A549 (cell line): ENCODE data around the gene ACACA. TPM values are rescaled to one million over a fixed set of nuclear protein-coding genes. Genes with fewer than 3 reads are reported as not detected.

ENCODE experiments used
- ATAC-seq, 2 experiments: fragments of 200-7000 bp in 1 of 2; fragments of >200 bp in 1 of 2; cut with Nextera tagmentation in 1 of 2; cut with Tn5 transposase in 1 of 2; 3 replicates each; pipeline versions ENCODE4 v1.8.0 to v1.9.1; 2018 to 2020; ENCODE audit warnings: mild to moderate bottlenecking in 1 of 2, moderate library complexity in 1 of 2
- CTCF ChIA-PET: fragments of 300-600 bp; sonication (Branson Sonifier 250); formaldehyde crosslinking; extraction: SDS; loops from one replicate; lab custom pipeline; 2021; ENCODE audit warnings: antibody characterized with exemption, inconsistent platforms; lab: Yijun Ruan, JAX
- POLR2A ChIA-PET: fragments of 350-600 bp; formaldehyde crosslinking; extraction: SDS; loops from one replicate; lab custom pipeline; 2021; ENCODE audit warnings: antibody characterized with exemption, inconsistent platforms; lab: Yijun Ruan, JAX
- DNase-seq, 2 experiments: peaks; one replicate each; pipeline versions ENCODE4 v3.0.0 to v3.0.0-alpha.2; 2011 to 2016; ENCODE audit warnings: low read depth in 1 of 2, low spot score in 1 of 2
- FAIRE-seq: peaks from 2 replicates; lab custom pipeline; 2011; peaks lifted over from hg19 to GRCh38; lab: Jason Lieb, UNC
- H3K27ac ChIP-seq, 2 experiments: fragments of >200 bp; sonication (Bioruptor Twin); formaldehyde crosslinking; 3 replicates each; pipeline ENCODE4 v1.5.1; 2016 to 2017
- H3K4me1 ChIP-seq: fragments of >200 bp; sonication (Bioruptor Twin); formaldehyde crosslinking; 3 replicates; pipeline ENCODE4 v1.6.1; 2016
- H3K4me2 ChIP-seq: fragments of >200 bp; sonication (Bioruptor Twin); formaldehyde crosslinking; 3 replicates; pipeline ENCODE4 v1.6.1; 2016
- H3K4me3 ChIP-seq: fragments of >200 bp; sonication (Bioruptor Twin); formaldehyde crosslinking; 3 replicates; pipeline ENCODE4 v1.5.1; 2016
- H3K9me3 ChIP-seq: fragments of >200 bp; sonication (Bioruptor Twin); formaldehyde crosslinking; 3 replicates; pipeline ENCODE4 v1.6.1; 2016
- BHLHE40 ChIP-seq: IDR thresholded peaks from 2 replicates; pipeline ENCODE4 v1.6.1; 2012; ENCODE audit warnings: low read depth, low read length, inconsistent platforms
- CBX8 ChIP-seq: fragments of 200-600 bp; sonication (generic); IDR thresholded peaks from 2 replicates; pipeline ENCODE4 v1.6.1; 2016
- CHD4 ChIP-seq: fragments of 200-600 bp; sonication (generic); IDR thresholded peaks from 2 replicates; pipeline ENCODE4 v1.6.1; 2016; ENCODE audit warnings: antibody characterized with exemption, mild to moderate bottlenecking, borderline replicate concordance
- EHF ChIP-seq: fragments of 250-450 bp; sonication (Bioruptor Pico); IDR thresholded peaks from 2 replicates; pipeline ENCODE4 v1.5.0; 2020; ENCODE audit warnings: mild to moderate bottlenecking
- EHMT2 ChIP-seq: fragments of 200-600 bp; sonication (generic); IDR thresholded peaks from 2 replicates; pipeline ENCODE4 v1.6.1; 2016; ENCODE audit warnings: antibody characterized with exemption, low read depth, mild to moderate bottlenecking, moderate library complexity
- ELK1 ChIP-seq: fragments of 150-350 bp; IDR thresholded peaks from 2 replicates; pipeline ENCODE4 v1.6.1; 2014; ENCODE audit warnings: low read depth, mild to moderate bottlenecking, low read length
- FOSB ChIP-seq: fragments of 250-450 bp; sonication (Bioruptor Pico); IDR thresholded peaks from 2 replicates; pipeline ENCODE4 v1.5.0; 2020; ENCODE audit warnings: mild to moderate bottlenecking, moderate library complexity
- FOSL2 ChIP-seq, 2 experiments: fragments of 450-650 bp in 1 of 2; fragments of >200 bp in 1 of 2; sonication (Bioruptor Twin) in 1 of 2; formaldehyde crosslinking; IDR thresholded peaks; 2 replicates each; pipeline versions ENCODE4 v1.5.0 to v1.6.1; 2016 to 2020; ENCODE audit warnings: mild to moderate bottlenecking in 1 of 2, moderate library complexity in 1 of 2
- GATA3 ChIP-seq: IDR thresholded peaks from 2 replicates; pipeline ENCODE4 v1.6.1; 2012; ENCODE audit warnings: borderline replicate concordance
- HDAC2 ChIP-seq: fragments of 200-600 bp; sonication (generic); IDR thresholded peaks from 2 replicates; pipeline ENCODE4 v1.6.1; 2016
- HEYL ChIP-seq: fragments of 250-450 bp; sonication (Bioruptor Pico); IDR thresholded peaks from 2 replicates; pipeline ENCODE4 v1.8.0; 2021; ENCODE audit warnings: mild to moderate bottlenecking, moderate library complexity
- HOXB13 ChIP-seq: fragments of 250-450 bp; sonication (Bioruptor Pico); IDR thresholded peaks from 2 replicates; pipeline ENCODE4 v1.5.0; 2020; ENCODE audit warnings: low read depth, mild to moderate bottlenecking, moderate library complexity
- HOXB5 ChIP-seq: fragments of 250-450 bp; sonication (Bioruptor Pico); IDR thresholded peaks from 2 replicates; pipeline ENCODE4 v1.5.0; 2020; ENCODE audit warnings: mild to moderate bottlenecking, moderate library complexity
- JUN ChIP-seq, 2 experiments: fragments of >200 bp; sonication (Bioruptor Twin); formaldehyde crosslinking; IDR thresholded peaks; 2 replicates in 1 of 2; 3 replicates in 1 of 2; pipeline ENCODE4 v1.6.1; 2016 to 2017
- JUNB ChIP-seq: fragments of >200 bp; sonication (Bioruptor Twin); formaldehyde crosslinking; IDR thresholded peaks from 2 replicates; pipeline ENCODE4 v1.6.1; 2016
- KDM5A ChIP-seq: fragments of 200-600 bp; sonication (generic); IDR thresholded peaks from 2 replicates; pipeline ENCODE4 v1.6.1; 2016; ENCODE audit warnings: antibody characterized with exemption, mild to moderate bottlenecking
- MAX ChIP-seq: IDR thresholded peaks from 2 replicates; pipeline ENCODE4 v1.6.1; 2012
- MAZ ChIP-seq: fragments of 150-350 bp; IDR thresholded peaks from 2 replicates; pipeline ENCODE4 v1.6.1; 2014; ENCODE audit warnings: antibody characterized with exemption, low read depth, low read length, borderline replicate concordance
- NPAS2 ChIP-seq: fragments of 250-450 bp; sonication (Bioruptor Pico); IDR thresholded peaks from 2 replicates; pipeline ENCODE4 v1.8.0; 2022; ENCODE audit warnings: mild to moderate bottlenecking, moderate library complexity, borderline replicate concordance
- NR3C1 ChIP-seq: fragments of >200 bp; sonication (Bioruptor Twin); formaldehyde crosslinking; IDR thresholded peaks from 3 replicates; pipeline ENCODE4 v1.6.1; 2017
- PHF8 ChIP-seq: fragments of 200-600 bp; sonication (generic); IDR thresholded peaks from 2 replicates; pipeline ENCODE4 v1.6.1; 2016; ENCODE audit warnings: low read depth, mild to moderate bottlenecking, antibody characterized with exemption, moderate library complexity, borderline replicate concordance
- POLR2AphosphoS2 ChIP-seq: conservative IDR thresholded peaks from 2 replicates; pipeline ENCODE4 v1.6.1; 2012; ENCODE audit warnings: low read length, improper control_type of control experiment, inconsistent platforms
- RFX5 ChIP-seq: fragments of 450-650 bp; IDR thresholded peaks from 2 replicates; pipeline ENCODE4 v1.7.1; 2014; ENCODE audit warnings: antibody characterized with exemption, mild to moderate bottlenecking, moderate library complexity
- RNF2 ChIP-seq: fragments of 200-600 bp; sonication (generic); IDR thresholded peaks from 2 replicates; pipeline ENCODE4 v1.6.1; 2016; ENCODE audit warnings: low read depth, mild to moderate bottlenecking, antibody characterized with exemption, moderate library complexity, borderline replicate concordance
- SMC3 ChIP-seq: fragments of >200 bp; sonication (Bioruptor Twin); formaldehyde crosslinking; IDR thresholded peaks from 3 replicates; pipeline ENCODE4 v1.6.1; 2018; ENCODE audit warnings: inconsistent platforms
- SREBF2 ChIP-seq: fragments of 450-650 bp; IDR thresholded peaks from 2 replicates; pipeline ENCODE4 v1.6.1; 2014; ENCODE audit warnings: mild to moderate bottlenecking, moderate library complexity
- TFCP2L1 ChIP-seq: fragments of 250-450 bp; sonication (Bioruptor Pico); IDR thresholded peaks from 2 replicates; pipeline ENCODE4 v1.5.0; 2021; ENCODE audit warnings: mild to moderate bottlenecking
- ZNF302 ChIP-seq: fragments of 250-450 bp; sonication (Bioruptor Pico); IDR thresholded peaks from 2 replicates; pipeline ENCODE4 v1.9.0; 2021; ENCODE audit warnings: inconsistent platforms, mild to moderate bottlenecking, moderate library complexity
- whole genome bisulfite sequencing: methylation state at CpG from one replicate; pipeline ENCODE4 v1.1.6; 2017; ENCODE audit errors: missing lambda C conversion rate; 5-methylcytosine and 5-hydroxymethylcytosine counted together
- polyA plus RNA-seq, 4 experiments: library from polyadenylated mRNA; depleted of rRNA in 3 of 4; stranded (reverse); fragments of >200 nt; fragmentation: RNase III in 1 of 4; extraction: RNeasy Plus Mini Kit Qiagen cat#74134 plus additional on column Dnase treatment in 1 of 4; gene quantifications; 2 replicates in 3 of 4; 3 replicates in 1 of 4; pipeline ENCODE4 v1.2.3, GENCODE V29; 2011 to 2017

The ACACA gene
- polyA plus RNA-seq, 2 of the 4 experiments (the other 2 are of a cell fraction): 51.8 to 112 TPM

GRCh38 chr17:37247825-37248224 lies 158.8 kb downstream of the ACACA start:
- H3K4me1 ChIP-seq: no peaks in the 10 kb centered on the region
- no peak for TF ChIP-seq JUN (IDR thresholded peaks at IDR 0.05)
- TF ChIP-seq MAZ: no peak
- no peak for TF ChIP-seq HDAC2
- TF ChIP-seq NPAS2 (CRISPR knock-in tag): no peak
- no peak for TF ChIP-seq EHF (CRISPR knock-in tag)
- no peak for TF ChIP-seq ELK1
- no peak for TF ChIP-seq TFCP2L1
- no peak for TF ChIP-seq RFX5
- TF ChIP-seq HOXB13 (CRISPR knock-in tag): no peak
- TF ChIP-seq RNF2: no peak
- no peak for TF ChIP-seq KDM5A
- no peak for TF ChIP-seq MAX
- no peak overlapping the region for H3K4me2 ChIP-seq
- FAIRE-seq: no peak
- no peak overlapping the region for H3K4me3 ChIP-seq
- no peaks in the 10 kb centered on the region for H3K9me3 ChIP-seq
- ATAC-seq: no peak
- DNase-seq: no peak
- CTCF ChIA-PET: interaction anchor here (0.5 to 6.4 kb wide), 3 partner anchors 7 to 15 kb away, joined by 3 to 47 read pairs (median 3); no protein-coding TSS in a partner anchor
- POLR2A ChIA-PET: no interaction called here
- 91% methylated on average over 4 of the region's 4 CpGs for WGBS
- no peak overlapping the region for H3K27ac ChIP-seq

GRCh38 chr17:37246085-37246484 lies 160.6 kb downstream of the ACACA start:
- ChIA-PET POLR2A (no interaction called here), CTCF (no interaction called here)
- ATAC-seq (no peak), FAIRE-seq (no peak), DNase-seq (no peak)
- no peak overlapping the region for H3K4me2 ChIP-seq
- H3K4me3 ChIP-seq: no peak overlapping the region
- 98% methylated on average over 2 of the region's 2 CpGs for WGBS
- no peaks in the 10 kb centered on the region for H3K9me3 ChIP-seq
- no peak for TF ChIP-seq ZNF302 (CRISPR knock-in tag)
- no peak for TF ChIP-seq PHF8
- no peak for TF ChIP-seq EHF (CRISPR knock-in tag)
- TF ChIP-seq EHMT2: no peak
- TF ChIP-seq GATA3: no peak
- TF ChIP-seq SMC3: no peak
- TF ChIP-seq FOSB (CRISPR knock-in tag): no peak
- TF ChIP-seq HOXB5 (CRISPR knock-in tag): no peak
- no peak for TF ChIP-seq JUNB
- no peak for TF ChIP-seq TFCP2L1
- no peak for TF ChIP-seq HDAC2
- no peak for TF ChIP-seq CHD4
- TF ChIP-seq CBX8: no peak
- TF ChIP-seq SREBF2: no peak
- TF ChIP-seq NR3C1: no peak
- TF ChIP-seq FOSL2 (IDR thresholded peaks at IDR 0.05): no peak
- no peak for TF ChIP-seq FOSL2 (CRISPR knock-in tag; IDR thresholded peaks at IDR 0.05)
- TF ChIP-seq JUN (IDR thresholded peaks at IDR 0.05): no peak
- TF ChIP-seq BHLHE40: no peak
- TF ChIP-seq HEYL: no peak
- TF ChIP-seq POLR2AphosphoS2: no peak
- H3K4me1 ChIP-seq: no peaks in the 10 kb centered on the region
- H3K27ac ChIP-seq: no peak overlapping the region
